Neuron (in vitro differentiated cells): ENCODE data around the gene TGFB1I1.
A peak's percentile ranks its signal among the peaks of the same experiment; 100 is the strongest.
"Not testable (repeated sequence)": the region's sequence is repeated elsewhere in the genome, so short reads cannot be mapped to it uniquely, and the experiment has no call there.

Experiments
- H2AFZ ChIP-seq: one replicate; pipeline ENCODE4 v1.6.1; 2013; ENCODE audit warnings: low read depth, mild to moderate bottlenecking, inconsistent platforms, low read length, moderate library complexity
- H3K27me3 ChIP-seq: one replicate; pipeline ENCODE4 v1.6.1; 2013; ENCODE audit warnings: low read length; ENCODE audit not compliant: insufficient read depth
- H3K36me3 ChIP-seq: one replicate; pipeline ENCODE4 v1.6.1; 2013; ENCODE audit warnings: low read length; ENCODE audit not compliant: insufficient read depth
- H3K4me1 ChIP-seq: one replicate; pipeline ENCODE4 v1.6.1; 2013; ENCODE audit warnings: low read length; ENCODE audit not compliant: insufficient read depth
- H3K4me3 ChIP-seq: 2 replicates; pipeline ENCODE4 v1.5.1; 2013; ENCODE audit warnings: mild to moderate bottlenecking, low read length, moderate library complexity
- H3K9me3 ChIP-seq: one replicate; pipeline ENCODE4 v1.6.1; 2013; ENCODE audit warnings: low read length

The TGFB1I1 gene

GRCh38 chr16:31507929-31508705 lies 36.2 kb downstream of the TGFB1I1 start, which contains the start of gene RUSF1:
Gene RUSF1 (minus strand): TSS chr16:31508391. CDS start chr16:31508373, 18 bp downstream.
- no peaks in the 10 kb centered on the region for H3K27me3 ChIP-seq
- H3K4me1 ChIP-seq = peaks cover 20% of the 10 kb centered on the region
- H3K36me3 ChIP-seq = peaks cover 10% of the 10 kb centered on the region
- peak within 1 kb of the TSS; percentile 92 for H2AFZ ChIP-seq
- no peaks in the 10 kb centered on the region for H3K9me3 ChIP-seq
- H3K4me3 ChIP-seq = peak within 1 kb of the TSS; percentile 80

- H3K9me3 ChIP-seq = no peaks in the 10 kb centered on the region
- no peaks in the 10 kb centered on the region for H3K27me3 ChIP-seq
- H3K4me3 ChIP-seq = peak overlapping the region; percentile 80
- H2AFZ ChIP-seq = peak overlapping the region; percentile 92
- H3K4me1 ChIP-seq = peaks cover 20% of the 10 kb centered on the region
- peaks cover 10% of the 10 kb centered on the region for H3K36me3 ChIP-seq
Observed at GRCh38 chr16:31508706-31509195, 36.8 kb downstream of the TGFB1I1 start.

GRCh38 chr16:31513126-31513525 lies 41.2 kb downstream of the TGFB1I1 start:
- Histone ChIP-seq H3K36me3 (no peaks in the 10 kb centered on the region), H3K9me3 (no peaks in the 10 kb centered on the region), H3K4me1 (peaks cover 9% of the 10 kb centered on the region), H3K4me3 (no peak overlapping the region), H2AFZ (no peak overlapping the region), H3K27me3 (no peaks in the 10 kb centered on the region)

- no peaks in the 10 kb centered on the region for H3K9me3 ChIP-seq
- peaks cover 7% of the 10 kb centered on the region for H3K4me1 ChIP-seq
- H3K27me3 ChIP-seq = no peaks in the 10 kb centered on the region
- no peaks in the 10 kb centered on the region for H3K36me3 ChIP-seq
- no peak overlapping the region for H2AFZ ChIP-seq
- H3K4me3 ChIP-seq = no peak overlapping the region
Observed at GRCh38 chr16:31513884-31514283, 41.9 kb downstream of the TGFB1I1 start.

GRCh38 chr16:31517800-31518402 lies 45.9 kb downstream of the TGFB1I1 start:
- Histone ChIP-seq H3K9me3 (no peaks in the 10 kb centered on the region), H3K36me3 (no peaks in the 10 kb centered on the region), H2AFZ (no peak overlapping the region), H3K4me1 (peaks cover 10% of the 10 kb centered on the region), H3K27me3 (no peaks in the 10 kb centered on the region), H3K4me3 (no peak overlapping the region)

- Histone ChIP-seq H3K4me3 (no peak overlapping the region), H3K4me1 (peaks cover 10% of the 10 kb centered on the region), H3K9me3 (no peaks in the 10 kb centered on the region), H3K36me3 (no peaks in the 10 kb centered on the region), H3K27me3 (no peaks in the 10 kb centered on the region), H2AFZ (no peak overlapping the region)
Observed at GRCh38 chr16:31519759-31520431, 47.9 kb downstream of the TGFB1I1 start.

GRCh38 chr16:31521368-31521767 lies 49.4 kb downstream of the TGFB1I1 start:
- Histone ChIP-seq H3K36me3 (no peaks in the 10 kb centered on the region), H3K4me3 (no peak overlapping the region), H3K27me3 (no peaks in the 10 kb centered on the region), H2AFZ (no peak overlapping the region), H3K4me1 (peaks cover 10% of the 10 kb centered on the region), H3K9me3 (no peaks in the 10 kb centered on the region)

- Histone ChIP-seq H3K4me1 (peaks cover 10% of the 10 kb centered on the region), H3K4me3 (no peak overlapping the region), H3K27me3 (no peaks in the 10 kb centered on the region), H3K9me3 (no peaks in the 10 kb centered on the region), H2AFZ (no peak overlapping the region), H3K36me3 (no peaks in the 10 kb centered on the region)
Observed at GRCh38 chr16:31522071-31522470, 50.1 kb downstream of the TGFB1I1 start.

- not testable (repeated sequence) for H3K36me3 ChIP-seq, H2AFZ ChIP-seq, H3K9me3 ChIP-seq, H3K4me3 ChIP-seq
- Histone ChIP-seq H3K27me3 (peaks cover 15% of the 10 kb centered on the region), H3K4me1 (peaks cover 10% of the 10 kb centered on the region)
Observed at GRCh38 chr16:31523768-31524167, 51.8 kb downstream of the TGFB1I1 start.

- H3K9me3 ChIP-seq = peaks cover 3% of the 10 kb centered on the region
- peaks cover 27% of the 10 kb centered on the region for H3K27me3 ChIP-seq
- no peak overlapping the region for H2AFZ ChIP-seq
- no peak overlapping the region for H3K4me3 ChIP-seq
- H3K4me1 ChIP-seq = peaks cover 5% of the 10 kb centered on the region
- H3K36me3 ChIP-seq = no peaks in the 10 kb centered on the region
Observed at GRCh38 chr16:31525113-31525512, 53.2 kb downstream of the TGFB1I1 start.
